GM21528 (cell line): ENCODE data around the gene ATP11A.

ENCODE experiments used
- ATAC-seq: cut with Tn5 transposase; IDR thresholded peaks from one replicate; pipeline ENCODE4 v1.9.1; 2021; ENCODE audit warnings: mild to moderate bottlenecking, moderate library complexity; ENCODE audit not compliant: unreplicated experiment, low FRiP score

ATP11A gene

DNA sequence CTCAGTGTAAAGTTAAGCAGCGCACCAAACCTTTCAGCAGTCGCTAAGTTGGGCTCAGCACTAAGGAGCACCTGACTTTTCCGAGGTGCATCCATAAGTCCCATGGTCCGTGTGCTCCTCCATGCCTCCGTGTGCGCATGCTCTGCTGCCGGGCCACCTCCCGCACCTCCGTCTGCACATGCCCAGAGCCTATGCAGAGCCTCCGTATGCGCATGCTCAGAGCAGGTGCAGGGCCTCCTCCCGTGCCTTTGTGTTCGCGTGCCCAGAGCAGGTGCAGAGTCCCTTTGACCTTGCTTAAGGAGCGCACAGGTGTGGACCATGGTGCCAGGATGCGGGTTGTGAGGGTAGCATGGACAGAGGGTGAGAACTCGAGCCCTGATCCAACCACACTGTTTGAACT is 46.0 kb downstream of the ATP11A start:
- no peak for ATAC-seq

DNA sequence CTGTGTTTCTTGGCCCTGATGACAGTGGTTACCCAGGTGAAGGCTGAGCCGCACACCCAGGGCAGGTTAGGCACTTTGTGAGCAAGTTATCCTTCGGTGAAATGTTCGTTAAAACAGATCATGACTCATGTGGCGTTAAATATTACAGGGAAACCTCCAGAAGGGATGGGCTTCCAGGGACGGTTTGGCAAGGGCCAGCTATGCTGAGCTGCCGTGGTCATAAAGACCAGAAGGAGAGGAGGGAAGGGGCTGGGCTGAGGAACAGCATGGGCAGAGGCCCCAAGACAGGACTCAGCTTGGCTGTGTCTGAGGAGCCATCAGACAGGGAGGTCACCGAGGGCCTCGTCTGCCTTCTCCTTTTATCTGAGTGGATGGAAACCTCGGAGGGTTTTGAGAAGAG is 47.5 kb downstream of the ATP11A start:
- ATAC-seq: no peak

DNA sequence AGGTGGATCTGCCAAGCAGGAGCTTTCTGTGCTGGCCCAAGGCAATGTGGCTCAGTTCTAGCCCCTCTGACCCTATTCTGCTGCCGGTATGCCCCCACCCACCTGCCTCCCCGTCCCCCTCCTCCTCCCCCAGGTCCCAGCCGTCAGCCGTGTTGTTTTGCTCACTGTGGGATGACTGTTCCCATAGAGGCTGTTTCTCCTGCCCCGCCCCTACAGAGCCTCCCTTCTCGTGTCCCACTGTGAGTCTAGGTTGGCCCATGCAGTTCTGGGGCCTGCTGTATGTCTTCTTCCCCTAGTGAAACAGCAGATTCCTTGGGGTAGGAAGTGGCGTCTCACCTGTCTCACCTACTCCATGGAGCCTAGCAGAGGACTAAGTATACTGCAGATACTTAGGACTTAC is 48.8 kb downstream of the ATP11A start:
- ATAC-seq: no peak

DNA sequence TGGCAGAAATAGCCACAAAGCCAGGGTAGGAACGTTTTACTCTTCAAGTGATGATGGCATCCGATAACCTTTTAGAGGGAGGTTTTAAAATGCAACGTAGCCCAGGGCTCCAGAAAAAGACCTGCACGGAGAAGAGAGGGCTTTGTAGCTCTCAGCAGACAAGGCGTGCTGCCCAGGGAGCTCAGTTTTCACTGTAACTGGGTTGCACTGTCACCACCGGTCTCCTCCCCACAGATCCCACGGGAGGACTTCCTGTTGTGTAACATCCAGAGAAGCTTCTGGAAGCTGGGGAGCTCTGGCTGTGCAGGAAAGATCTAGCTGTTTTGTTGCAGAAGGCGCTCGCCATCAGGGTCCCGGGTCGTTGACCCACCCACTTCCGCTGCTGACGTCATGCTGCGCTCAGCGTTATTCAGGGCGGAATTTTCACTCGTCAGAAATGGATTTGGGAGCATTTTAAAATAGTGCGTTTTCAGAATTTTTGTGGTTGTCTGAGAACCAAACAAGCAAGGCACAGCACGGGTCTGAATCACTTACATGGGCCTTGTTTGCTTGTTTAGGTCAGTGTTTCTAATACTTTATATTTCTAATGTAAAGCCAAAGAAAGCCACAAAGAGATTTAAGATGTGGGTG is 50.8 kb downstream of the ATP11A start:
- no peak for ATAC-seq

DNA sequence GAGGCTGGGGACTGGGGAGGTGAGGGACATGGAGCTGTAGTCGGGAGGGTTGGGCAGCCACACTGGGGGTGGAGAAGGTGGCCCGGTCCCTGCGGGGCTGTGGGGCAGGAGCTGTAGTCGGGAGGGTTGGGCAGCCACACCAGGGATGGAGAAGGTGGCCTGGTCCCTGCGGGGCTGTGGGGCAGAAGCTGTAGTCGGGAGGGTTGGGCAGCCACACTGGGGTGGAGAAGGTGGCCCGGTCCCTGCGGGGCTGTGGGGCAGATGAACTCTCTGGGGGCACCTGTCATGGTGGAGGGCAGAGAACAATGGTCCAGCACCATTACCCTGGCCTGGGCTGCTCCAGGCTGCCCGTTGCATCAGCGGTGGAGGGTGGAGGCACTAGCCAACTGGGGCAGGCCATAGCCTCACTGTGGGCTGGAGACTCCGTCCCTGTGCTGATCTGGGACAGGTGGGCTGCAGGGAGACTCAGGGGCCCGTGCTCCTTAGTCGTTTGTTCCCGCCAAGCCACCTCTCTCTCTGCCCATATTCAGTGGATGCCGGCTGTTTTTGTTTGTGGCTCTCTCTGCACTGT is 51.4 kb downstream of the ATP11A start:
- no peak for ATAC-seq

DNA sequence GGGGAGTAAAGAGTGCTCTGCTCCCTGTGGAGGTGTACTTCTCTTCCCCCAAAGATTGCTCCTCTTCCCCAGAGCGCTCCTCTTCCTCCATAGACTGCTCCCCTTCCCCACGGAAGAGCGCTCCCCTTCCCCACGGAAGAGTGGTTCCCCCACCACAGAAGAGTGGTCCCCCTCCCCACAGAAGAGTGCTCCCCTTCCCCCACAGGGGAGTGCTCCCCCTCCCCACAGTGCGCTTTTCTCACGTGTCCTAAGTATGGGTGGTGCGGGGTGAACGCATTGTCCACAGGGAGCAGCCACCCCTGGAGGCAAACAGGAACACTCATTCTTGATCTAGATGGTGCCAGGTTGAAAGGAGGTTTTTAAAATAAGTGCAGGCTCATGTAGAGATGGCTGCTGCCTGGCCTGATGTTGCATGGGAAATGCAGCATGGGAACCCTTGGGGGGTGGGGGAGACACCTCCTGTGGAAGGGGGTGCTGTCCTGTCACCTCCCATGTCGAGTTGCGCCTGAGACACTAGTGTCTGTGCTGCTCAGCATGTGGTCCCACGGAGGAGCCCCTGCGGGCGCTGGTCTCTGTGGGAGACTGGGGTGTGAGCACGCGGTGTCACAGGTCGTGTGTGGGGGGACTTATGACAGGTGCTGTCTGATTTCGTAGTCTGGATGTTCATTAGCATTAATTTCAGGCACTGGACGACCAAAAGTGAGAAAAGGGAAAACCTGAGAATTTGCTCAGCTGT is 52.2 kb downstream of the ATP11A start:
- ATAC-seq: no peak

DNA sequence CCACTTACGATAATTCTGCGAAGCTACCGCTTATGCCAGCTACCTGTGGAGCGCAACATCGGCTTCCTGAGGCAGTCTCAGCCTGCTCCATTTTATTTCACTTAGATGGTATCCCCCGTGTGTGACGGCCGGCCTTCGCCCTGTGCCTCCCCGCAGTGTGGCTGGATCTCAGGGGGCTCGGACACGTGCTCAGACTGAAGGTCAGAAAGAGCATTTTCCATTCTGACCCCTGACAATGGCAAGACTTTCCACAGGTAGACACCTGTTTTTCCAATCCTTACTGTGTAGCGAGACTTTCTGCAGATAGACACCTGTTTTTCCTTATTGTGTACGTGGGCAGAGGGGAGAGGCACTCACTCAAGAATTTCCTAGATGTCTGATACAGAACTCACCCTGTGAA is 52.7 kb downstream of the ATP11A start:
- no peak for ATAC-seq

DNA sequence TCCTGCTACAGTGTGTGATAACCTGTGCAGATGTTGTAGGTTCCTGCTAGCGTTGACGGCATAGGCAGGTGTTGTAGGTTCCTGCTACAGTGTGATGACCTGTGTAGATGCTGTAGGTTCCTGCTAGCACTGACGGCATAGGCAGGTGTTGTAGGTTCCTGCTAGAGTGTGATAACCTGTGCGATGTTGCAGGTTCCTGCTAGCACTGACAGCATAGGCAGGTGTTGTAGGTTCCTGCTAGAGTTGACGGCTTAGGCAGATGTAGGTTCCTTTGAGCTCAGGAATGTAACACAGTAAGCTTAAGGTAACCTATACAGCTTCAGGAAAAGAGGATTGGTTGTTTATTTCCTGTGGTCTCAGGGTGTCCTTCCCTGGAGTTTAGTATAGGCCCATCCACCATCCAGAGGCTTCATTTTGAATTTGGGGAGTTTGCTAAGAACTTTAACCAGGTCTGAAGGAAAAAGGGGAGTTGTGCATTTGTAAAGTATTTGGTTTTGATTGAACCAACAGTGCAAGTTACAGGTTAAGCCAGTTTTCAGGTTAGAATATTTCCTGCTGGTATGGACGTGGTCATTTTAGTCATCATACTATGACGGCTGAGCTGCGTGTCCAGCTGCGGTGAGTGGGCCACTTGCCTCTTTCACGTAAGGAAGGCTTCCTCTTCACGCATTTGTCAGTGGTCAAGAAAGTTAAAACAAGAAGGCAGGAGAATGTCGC is 53.8 kb downstream of the ATP11A start:
- ATAC-seq: no peak

DNA sequence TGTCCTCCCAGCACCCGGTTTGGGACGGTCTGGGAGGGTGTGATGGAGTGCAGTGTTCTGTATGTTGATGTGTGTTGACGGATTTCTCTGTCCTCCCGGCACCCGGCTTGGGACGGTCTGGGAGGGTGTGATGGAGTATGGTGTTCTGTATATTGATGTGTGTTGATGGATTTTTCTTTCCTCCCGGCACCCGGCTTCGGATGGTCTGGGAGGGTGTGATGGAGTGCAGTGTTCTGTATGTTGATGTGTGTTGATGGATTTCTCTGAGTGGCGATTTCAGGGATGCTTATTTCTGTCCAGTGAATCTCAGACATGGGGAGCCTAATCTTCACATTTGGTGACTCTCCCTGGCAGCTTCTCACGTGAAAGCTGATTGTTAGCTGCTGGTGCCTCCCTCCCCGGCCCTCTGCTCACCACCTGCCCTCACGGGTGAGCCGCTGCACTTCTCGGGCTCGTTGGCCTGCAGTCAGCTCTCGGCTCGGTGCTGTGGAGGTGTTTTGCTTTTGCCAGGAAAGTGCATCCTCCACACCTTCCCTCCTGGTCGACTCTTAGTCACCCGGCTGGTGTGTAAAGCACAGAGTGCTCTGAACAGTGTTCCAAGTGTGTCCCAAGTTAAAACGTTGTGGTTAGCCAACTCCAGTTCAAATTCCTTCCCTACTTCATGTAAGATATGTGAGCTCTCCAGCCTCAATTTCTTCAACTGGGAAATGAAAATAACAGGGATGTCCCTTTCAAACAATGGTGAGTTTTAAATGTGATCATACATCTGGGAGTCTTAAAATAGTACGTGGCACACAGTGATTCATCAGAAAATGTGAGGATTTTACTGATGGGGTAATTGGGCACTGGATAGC is 54.6 kb downstream of the ATP11A start:
- no peak for ATAC-seq

DNA sequence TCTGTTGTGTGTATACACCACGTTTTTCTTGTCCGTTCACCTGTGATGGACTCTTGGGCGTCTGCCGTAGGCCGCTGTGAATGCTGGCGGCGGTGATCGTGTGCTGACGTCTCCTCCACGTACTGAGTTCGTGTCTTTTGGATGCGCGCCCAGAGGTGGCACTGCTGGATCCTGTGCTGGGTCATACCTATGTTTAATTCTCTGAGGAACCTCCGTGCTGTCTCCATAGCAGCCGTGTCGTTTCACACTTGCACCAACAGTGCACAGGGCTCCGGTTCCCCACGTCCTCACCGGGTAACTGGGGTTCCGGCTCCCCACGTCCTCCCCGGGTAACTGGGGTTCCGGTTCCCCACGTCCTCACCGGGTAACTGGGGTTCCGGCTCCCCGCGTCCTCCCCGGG is 56.2 kb downstream of the ATP11A start:
- ATAC-seq: no peak

DNA sequence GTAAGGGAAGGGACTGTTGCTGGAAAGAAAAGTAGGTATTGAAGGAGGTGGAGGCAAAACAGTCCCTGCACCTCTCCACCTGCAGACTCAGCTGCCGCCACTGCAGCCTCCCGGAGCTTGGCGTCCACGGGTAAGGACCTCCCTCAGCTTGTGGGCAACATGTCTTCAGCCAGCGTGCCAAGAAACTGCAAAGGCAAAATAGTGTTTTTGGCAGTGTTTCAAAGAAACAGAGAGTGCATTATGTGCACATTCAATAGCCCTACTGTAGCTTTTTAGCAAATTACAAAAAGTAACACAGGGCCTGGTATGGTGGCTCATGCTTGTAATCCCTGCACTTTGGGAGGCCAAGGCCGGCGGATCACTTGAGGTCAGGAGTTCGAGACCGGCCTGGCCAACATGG is 57.4 kb downstream of the ATP11A start:
- ATAC-seq: no peak

DNA sequence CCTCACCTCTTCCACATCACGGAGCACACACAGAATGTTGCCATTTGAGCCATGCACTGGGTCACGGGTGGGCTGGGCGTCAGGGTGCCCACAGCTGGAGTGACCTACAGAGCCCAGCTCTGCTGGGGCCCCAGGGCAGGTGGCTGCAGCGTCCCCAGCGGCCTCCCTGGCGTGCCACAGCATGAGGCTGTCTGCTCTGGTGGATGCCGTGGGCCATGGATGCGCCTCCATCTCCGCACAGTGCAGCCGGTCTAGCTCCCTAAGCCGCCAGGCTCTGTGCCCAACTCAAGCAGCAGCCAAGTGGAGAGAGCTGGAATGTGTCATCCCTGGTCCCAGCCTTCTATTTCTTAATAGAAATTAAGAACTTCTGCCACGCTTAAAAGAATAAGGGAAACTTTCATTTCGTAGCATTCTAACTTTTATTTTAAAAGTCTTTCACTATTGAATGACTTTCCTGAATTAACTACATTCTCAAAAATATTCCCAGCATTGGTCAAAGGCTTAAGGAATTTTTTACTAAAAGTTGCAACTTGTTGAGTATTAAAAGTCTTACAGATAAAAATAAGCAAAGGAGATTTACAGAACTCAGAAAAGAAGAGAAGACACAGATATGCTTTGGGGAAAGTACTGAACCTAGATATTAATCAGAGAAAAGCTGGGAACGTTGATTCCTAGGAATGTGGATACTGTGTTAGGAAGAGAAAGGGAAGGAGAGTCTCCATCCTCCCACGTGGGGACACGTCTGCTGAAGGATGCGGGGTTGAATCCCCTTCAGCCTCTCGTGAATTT is 59.3 kb downstream of the ATP11A start:
- no peak for ATAC-seq

DNA sequence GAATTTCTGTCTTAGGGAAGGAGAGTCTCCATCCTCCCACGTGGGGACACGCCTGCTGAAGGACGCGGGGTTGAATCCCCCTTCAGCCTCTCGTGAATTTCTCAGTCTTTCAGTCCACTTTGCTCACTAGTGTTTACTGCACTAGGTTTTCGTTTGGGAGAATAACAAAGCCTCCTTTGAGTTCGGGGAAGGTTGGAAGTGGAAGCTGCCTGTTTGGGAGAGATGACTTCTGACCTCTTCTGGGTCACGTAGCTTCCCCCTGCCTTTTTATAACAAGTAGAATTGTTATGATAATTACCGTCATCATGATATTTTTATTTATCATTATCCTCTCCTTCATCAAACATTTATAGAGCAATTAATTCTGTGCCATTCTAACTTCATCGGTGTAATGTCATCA is 60.7 kb downstream of the ATP11A start:
- ATAC-seq: no peak

DNA sequence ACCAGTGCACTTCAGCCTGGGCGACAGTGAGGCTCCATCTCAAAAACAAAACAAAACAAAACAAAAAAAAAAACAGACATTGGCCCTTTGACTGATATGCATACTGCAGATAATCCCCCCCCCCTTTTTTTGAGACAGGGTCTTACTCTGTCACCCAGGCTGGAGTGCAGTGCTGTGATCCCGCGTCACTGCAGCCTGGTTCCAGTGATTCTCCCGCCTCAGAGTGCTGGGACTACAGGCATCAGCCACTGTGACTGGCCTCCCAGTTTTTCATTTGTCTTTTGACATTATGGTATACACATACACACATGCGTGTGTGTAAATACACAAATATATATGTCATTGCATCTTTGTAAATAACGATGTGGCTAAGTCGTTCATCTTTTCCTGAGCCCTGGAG is 61.8 kb downstream of the ATP11A start:
- ATAC-seq: no peak

DNA sequence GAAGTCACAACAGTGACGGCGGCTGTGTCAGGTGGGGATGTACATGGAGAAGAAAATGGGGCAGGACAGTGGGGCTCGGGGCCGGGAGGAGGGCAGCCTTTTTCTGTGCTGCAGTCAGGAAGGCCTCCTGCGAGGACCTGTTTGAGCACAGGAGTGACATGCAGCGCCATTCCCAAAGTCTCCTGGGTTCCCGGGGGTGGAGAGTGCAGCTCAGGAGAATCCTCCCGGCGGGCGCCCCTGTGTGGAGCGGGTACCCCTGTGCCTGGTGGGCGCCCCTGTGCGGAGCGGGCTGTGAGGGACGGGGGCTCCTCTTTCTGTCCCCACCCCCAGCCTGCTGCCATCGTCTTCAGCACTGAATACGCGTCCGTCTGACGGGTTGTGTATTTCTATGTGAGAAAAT is 62.4 kb downstream of the ATP11A start:
- no peak for ATAC-seq

DNA sequence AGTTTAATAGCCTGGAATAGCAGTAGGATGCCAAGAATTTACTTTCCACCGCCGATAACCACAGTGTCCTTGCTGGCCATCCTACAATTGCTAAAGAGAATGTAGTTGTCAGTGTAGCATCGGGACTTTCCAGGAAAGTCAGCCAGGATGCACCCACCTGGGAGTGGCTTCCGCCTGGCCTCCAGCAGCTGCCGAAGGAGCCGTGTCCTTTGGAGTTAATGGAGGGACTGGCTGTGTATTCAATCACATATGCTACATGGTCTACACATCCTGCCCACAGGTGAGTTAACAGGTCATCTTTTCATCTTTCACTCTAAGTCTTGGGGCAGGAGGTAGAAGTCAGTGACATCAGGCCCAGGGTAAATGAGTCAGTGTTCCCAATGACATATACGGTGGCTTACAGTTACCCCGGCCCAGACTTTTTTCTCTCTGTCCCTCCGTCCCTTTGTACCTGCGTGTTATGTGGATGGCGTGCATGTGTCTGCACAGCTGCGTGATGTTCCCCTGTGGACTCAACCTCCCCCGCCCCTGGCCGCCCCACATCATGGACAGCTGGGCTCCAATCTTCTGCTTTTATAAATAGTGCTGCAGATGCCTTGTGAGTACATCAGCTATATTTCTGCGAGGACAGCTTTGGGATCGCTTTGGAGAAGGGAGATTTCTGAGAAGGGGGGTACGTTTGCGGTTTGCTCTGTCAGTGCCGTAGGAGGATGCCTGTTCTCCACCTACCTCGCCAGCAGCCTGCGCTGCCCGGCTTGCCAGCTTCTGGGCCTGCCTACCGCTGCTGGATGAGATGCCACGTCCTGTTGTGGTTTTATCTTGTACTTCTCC is 63.1 kb downstream of the ATP11A start:
- ATAC-seq: no peak

DNA sequence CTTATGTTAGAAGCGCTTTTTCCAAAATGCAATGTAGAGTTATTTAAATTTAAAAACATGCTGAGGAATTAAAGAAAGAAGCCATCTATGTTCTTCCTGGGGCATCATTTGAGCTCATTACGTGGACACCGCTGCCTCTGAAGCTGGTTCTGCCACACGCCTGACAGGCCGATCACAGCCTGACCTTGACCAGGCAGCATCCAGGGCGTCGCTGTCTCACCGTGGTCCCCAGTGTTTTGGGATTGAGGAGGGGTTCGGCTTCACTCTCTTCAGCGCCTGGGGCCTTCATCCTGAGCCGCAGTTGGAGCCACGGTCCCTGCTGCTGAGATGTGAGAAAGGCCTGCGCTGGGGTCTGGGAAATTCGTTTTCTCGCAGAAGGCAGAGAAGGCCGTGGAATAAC is 64.0 kb downstream of the ATP11A start:
- ATAC-seq: no peak

DNA sequence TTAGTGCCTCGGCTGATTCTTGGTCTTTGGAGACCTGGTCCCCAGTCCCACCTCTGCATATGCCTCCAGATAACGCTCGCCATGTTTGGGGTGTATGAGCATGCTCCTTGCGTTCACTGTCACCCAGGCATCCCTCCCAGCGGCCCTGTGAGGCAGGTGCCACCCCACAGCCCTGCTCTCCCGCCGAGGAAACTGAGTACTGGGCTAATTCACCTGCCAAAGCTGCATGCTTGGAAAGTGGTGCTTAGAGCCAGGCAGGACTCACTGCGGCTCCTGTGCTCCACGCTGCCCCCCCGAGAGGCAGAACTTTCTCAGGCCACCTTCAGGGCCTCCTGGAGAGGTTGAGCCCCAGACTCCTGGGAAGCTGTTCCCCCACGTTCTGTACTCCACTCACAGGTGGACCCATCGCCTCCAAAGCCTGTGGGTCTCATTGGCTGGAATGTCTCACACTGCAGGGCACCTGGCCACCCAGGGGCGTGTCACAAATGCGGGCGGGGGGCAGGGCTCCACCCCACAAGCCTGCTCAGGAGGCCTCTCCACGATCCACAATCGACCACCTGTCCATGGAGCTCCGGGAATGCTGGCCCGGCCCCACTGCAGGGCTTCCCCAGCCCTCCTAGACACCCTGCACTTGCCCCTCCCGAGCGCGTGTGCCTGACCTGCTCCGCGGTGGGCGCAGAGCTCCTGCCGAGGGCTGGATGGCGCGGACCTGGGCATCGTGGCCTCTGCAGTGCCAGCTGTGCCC is 64.6 kb downstream of the ATP11A start:
- no peak for ATAC-seq
